ENCODE measurements around the gene RIN2.
A peak's percentile ranks its signal among the peaks of the same experiment; 100 is the strongest.

The RIN2 gene

GRCh38 chr20:19757487-19758132, 448 bp upstream of the RIN2 start:
- Histone ChIP-seq H3K36me3 (no peaks in the 10 kb centered on the region), H3K4me3 (peak overlapping the region; percentile 80 to 85), H3K27ac (peak overlapping the region; percentile 94 to 98), H3K27me3 (no peaks in the 10 kb centered on the region), H3K4me1 (peaks cover 0 to 38% (median 25%) of the 10 kb centered on the region in 4 donors), H3K9me3 (no peaks in the 10 kb centered on the region)
- TF ChIP-seq CTCF (IDR thresholded peaks at IDR 0.05): no peak
- DNase-seq: peak; percentile 92 to 95
- intact Hi-C loops (cut with DNase I; ENCODE audit: low total_unique reads): loop anchor here (5.0 kb wide), 1 partner anchor 65 kb away; no protein-coding TSS in a partner anchor

- no peaks in the 10 kb centered on the region for H3K27me3 ChIP-seq
- TF ChIP-seq CTCF (IDR thresholded peaks at IDR 0.05): no peak
- H3K36me3 ChIP-seq: no peaks in the 10 kb centered on the region
- peak; percentile 76 to 92 for DNase-seq
- H3K27ac ChIP-seq: peak overlapping the region; percentile 94 to 98
- H3K9me3 ChIP-seq: no peaks in the 10 kb centered on the region
- H3K4me3 ChIP-seq: peak overlapping the region; percentile 80 to 85
- peaks cover 0 to 38% (median 25%) of the 10 kb centered on the region in 4 donors for H3K4me1 ChIP-seq
- intact Hi-C loops (cut with DNase I; ENCODE audit: low total_unique reads): loop anchor here (5.0 kb wide), 1 partner anchor 66 kb away; no protein-coding TSS in a partner anchor
These were observed 658 bp downstream of the RIN2 start for GRCh38 chr20:19758501-19759331.

- Histone ChIP-seq H3K9me3 (no peaks in the 10 kb centered on the region), H3K4me1 (peaks cover 0 to 38% (median 25%) of the 10 kb centered on the region in 4 donors), H3K27me3 (no peaks in the 10 kb centered on the region), H3K4me3 (no peak overlapping the region), H3K27ac (peak overlapping the region; percentile 94 to 98), H3K36me3 (no peaks in the 10 kb centered on the region)
- intact Hi-C loops (cut with DNase I; ENCODE audit: low total_unique reads): no loop called here
- TF ChIP-seq CTCF (IDR thresholded peaks at IDR 0.05): no peak
- no peak for DNase-seq
These were observed 2.3 kb downstream of the RIN2 start for GRCh38 chr20:19760371-19760721.

GRCh38 chr20:19761326-19761725, 3.3 kb downstream of the RIN2 start:
- no peak for TF ChIP-seq CTCF (IDR thresholded peaks at IDR 0.05)
- Histone ChIP-seq H3K27me3 (no peaks in the 10 kb centered on the region), H3K36me3 (no peaks in the 10 kb centered on the region), H3K27ac (peak overlapping the region in 1 of 2 donors; percentile 94), H3K4me1 (peaks cover 0 to 38% (median 25%) of the 10 kb centered on the region in 4 donors), H3K9me3 (no peaks in the 10 kb centered on the region), H3K4me3 (no peak overlapping the region)
- intact Hi-C loops (cut with DNase I; ENCODE audit: low total_unique reads): no loop called here
- no peak for DNase-seq

- H3K4me1 ChIP-seq: peaks cover 0 to 35% (median 22%) of the 10 kb centered on the region in 4 donors
- H3K4me3 ChIP-seq: no peak overlapping the region
- no peaks in the 10 kb centered on the region for H3K27me3 ChIP-seq
- H3K36me3 ChIP-seq: no peaks in the 10 kb centered on the region
- no peak for DNase-seq
- no peaks in the 10 kb centered on the region for H3K9me3 ChIP-seq
- no peak for TF ChIP-seq CTCF (IDR thresholded peaks at IDR 0.05)
- H3K27ac ChIP-seq: peak overlapping the region in 1 of 2 donors; percentile 1
- intact Hi-C loops (cut with DNase I; ENCODE audit: low total_unique reads): no loop called here
These were observed 3.8 kb downstream of the RIN2 start for GRCh38 chr20:19761841-19762240.
